OCI-LY1 (cell line): Measurements from ENCODE around the gene RILPL2.

Experiments used
- H2AFZ ChIP-seq: fragments of 200-600 bp; sonication (generic), shearing (Covaris generic); 2 replicates; pipeline ENCODE4 v1.6.0; 2014; ENCODE audit warnings: antibody characterized with exemption, mild to moderate bottlenecking, low read length
- H3F3A ChIP-seq: fragments of 200-600 bp; sonication (generic), shearing (Covaris generic); 2 replicates; pipeline ENCODE4 v1.6.0; 2014; ENCODE audit warnings: mild to moderate bottlenecking, antibody characterized with exemption, low read length, moderate library complexity; ENCODE audit not compliant: insufficient read depth
- H3K27ac ChIP-seq: fragments of 200-600 bp; sonication (generic); 2 replicates; pipeline ENCODE4 v1.5.1; 2014; ENCODE audit warnings: low read length, mixed run types, mild to moderate bottlenecking, low read depth; ENCODE audit not compliant: poor library complexity, severe bottlenecking
- H3K27me3 ChIP-seq: fragments of 200-600 bp; sonication (generic); 2 replicates; pipeline ENCODE4 v1.6.0; 2014; ENCODE audit warnings: antibody characterized with exemption, mild to moderate bottlenecking, low read length, moderate library complexity; ENCODE audit not compliant: insufficient read depth
- H3K36me3 ChIP-seq: fragments of 200-600 bp; sonication (generic); 2 replicates; pipeline ENCODE4 v1.6.1; 2014; ENCODE audit warnings: mild to moderate bottlenecking, antibody characterized with exemption, low read length, moderate library complexity, mixed read lengths; ENCODE audit not compliant: insufficient read depth
- H3K4me1 ChIP-seq: fragments of 200-600 bp; sonication (generic); 2 replicates; pipeline ENCODE4 v1.5.1; 2014; ENCODE audit warnings: mild to moderate bottlenecking, low read length, moderate library complexity; ENCODE audit not compliant: insufficient read depth, severe bottlenecking
- H3K4me2 ChIP-seq: fragments of 200-600 bp; sonication (generic), shearing (Covaris generic); 2 replicates; pipeline ENCODE4 v1.6.1; 2014; ENCODE audit warnings: low read length
- H3K4me3 ChIP-seq: fragments of 200-600 bp; sonication (generic); 2 replicates; pipeline ENCODE4 v1.5.1; 2014; ENCODE audit warnings: low read length, low read depth, mild to moderate bottlenecking, mixed read lengths; ENCODE audit not compliant: poor library complexity, severe bottlenecking
- H3K79me2 ChIP-seq: fragments of 200-600 bp; shearing (Covaris generic); 2 replicates; pipeline ENCODE4 v1.6.1; 2016; ENCODE audit warnings: mixed run types, low read length, mixed read lengths; ENCODE audit not compliant: insufficient read depth
- H3K9ac ChIP-seq: fragments of 200-600 bp; sonication (generic), shearing (Covaris generic); 2 replicates; pipeline ENCODE4 v1.6.1; 2014; ENCODE audit warnings: mild to moderate bottlenecking, low read length, mixed read lengths
- H3K9me2 ChIP-seq: fragments of 200-600 bp; sonication (generic), shearing (Covaris generic); 2 replicates; pipeline ENCODE4 v1.6.1; 2014; ENCODE audit warnings: low read depth, mild to moderate bottlenecking, low read length, mixed read lengths
- H3K9me3 ChIP-seq: fragments of 200-600 bp; shearing (Covaris generic); 2 replicates; pipeline ENCODE4 v1.6.1; 2014; ENCODE audit warnings: low read length, mixed read lengths
- H4K20me1 ChIP-seq: fragments of 200-600 bp; sonication (generic), shearing (Covaris generic); 2 replicates; pipeline ENCODE4 v1.6.0; 2016; ENCODE audit warnings: mild to moderate bottlenecking, low read length; ENCODE audit not compliant: insufficient read depth
- CTCF ChIP-seq: fragments of 200-600 bp; sonication (generic), shearing (Covaris generic); IDR thresholded peaks from 2 replicates; pipeline ENCODE4 v1.5.1; 2017; ENCODE audit warnings: mild to moderate bottlenecking, antibody characterized with exemption, low read length, moderate library complexity, mixed read lengths
- EZH2 ChIP-seq: fragments of 200-600 bp; sonication (generic), shearing (Covaris generic); IDR thresholded peaks from 2 replicates; pipeline ENCODE4 v1.8.0; 2017; ENCODE audit warnings: borderline replicate concordance, mixed run types, mild to moderate bottlenecking, antibody characterized with exemption, low read length, moderate library complexity, mixed read lengths

The RILPL2 gene

GRCh38 chr12:123472438-123472849 is 36.0 kb upstream of the RILPL2 start:
- no peak overlapping the region for H3K9ac ChIP-seq
- TF ChIP-seq CTCF (no peak), EZH2 (no peak)

GRCh38 chr12:123471374-123472068 is 35.0 kb upstream of the RILPL2 start:
- no peak overlapping the region for H3K4me2 ChIP-seq

More at GRCh38 chr12:123472438-123472849, 36.0 kb upstream of the RILPL2 start:
- no peaks in the 10 kb centered on the region for H4K20me1 ChIP-seq
- H3K79me2 ChIP-seq, result no peaks in the 10 kb centered on the region
- H3K36me3 ChIP-seq, result peaks cover 14% of the 10 kb centered on the region; the same call in 1 of the 2 replicates
- H3K9me3 ChIP-seq, result no peaks in the 10 kb centered on the region
- no peak overlapping the region for H3K4me3 ChIP-seq
- H2AFZ ChIP-seq, result no peak overlapping the region
- H3K4me2 ChIP-seq, result no peak overlapping the region
- H3K27ac ChIP-seq, result no peak overlapping the region
- no peaks in the 10 kb centered on the region for H3K27me3 ChIP-seq
- peaks cover 54% of the 10 kb centered on the region for H3K4me1 ChIP-seq
- H3F3A ChIP-seq, result peaks cover 5% of the 10 kb centered on the region; the same call in 1 of the 2 replicates
- no peaks in the 10 kb centered on the region for H3K9me2 ChIP-seq

GRCh38 chr12:123469978-123470377 is 33.5 kb upstream of the RILPL2 start:
- no peak overlapping the region for H3K4me2 ChIP-seq
- TF ChIP-seq CTCF (no peak), EZH2 (no peak)
- H3K27me3 ChIP-seq, result no peaks in the 10 kb centered on the region
- no peaks in the 10 kb centered on the region for H3F3A ChIP-seq
- peaks cover 31% of the 10 kb centered on the region for H3K4me1 ChIP-seq
- no peaks in the 10 kb centered on the region for H3K9me2 ChIP-seq
- no peaks in the 10 kb centered on the region for H3K9me3 ChIP-seq
- no peaks in the 10 kb centered on the region for H3K79me2 ChIP-seq
- H3K36me3 ChIP-seq, result peaks cover 31% of the 10 kb centered on the region; the same call in 1 of the 2 replicates
- no peak overlapping the region for H2AFZ ChIP-seq
- H3K27ac ChIP-seq, result no peak overlapping the region
- H3K4me3 ChIP-seq, result no peak overlapping the region
- no peak overlapping the region for H3K9ac ChIP-seq
- no peaks in the 10 kb centered on the region for H4K20me1 ChIP-seq

More at GRCh38 chr12:123471374-123472068, 35.0 kb upstream of the RILPL2 start:
- H3K9me3 ChIP-seq, result no peaks in the 10 kb centered on the region
- H3K4me1 ChIP-seq, result peaks cover 45% of the 10 kb centered on the region
- H3K27ac ChIP-seq, result no peak overlapping the region
- H3K36me3 ChIP-seq, result peaks cover 17% of the 10 kb centered on the region; the same call in 1 of the 2 replicates
- H4K20me1 ChIP-seq, result no peaks in the 10 kb centered on the region
- TF ChIP-seq CTCF (no peak), EZH2 (no peak)
- no peaks in the 10 kb centered on the region for H3K27me3 ChIP-seq
- H3K9ac ChIP-seq, result no peak overlapping the region
- H2AFZ ChIP-seq, result no peak overlapping the region
- H3K9me2 ChIP-seq, result no peaks in the 10 kb centered on the region
- no peaks in the 10 kb centered on the region for H3K79me2 ChIP-seq
- no peak overlapping the region for H3K4me3 ChIP-seq
- H3F3A ChIP-seq, result no peaks in the 10 kb centered on the region
